Liver (tissue), 9 donors: ENCODE measurements around the gene TINAGL1. TPM values are rescaled to one million over a fixed set of nuclear protein-coding genes. Genes with fewer than 3 reads are reported as not detected.

ENCODE experiments used
- DNase-seq: peaks from one replicate; pipeline ENCODE4 v3.0.0-alpha.2; 2017; ENCODE audit warnings: low spot score
- H3K27ac ChIP-seq, 2 donors: one replicate each; pipeline ENCODE4 v1.7.0; 2013; ENCODE audit warnings: inconsistent platforms in 2 of 2, low read length in 2 of 2, control low read depth in 1 of 2, low read depth in 1 of 2, mild to moderate bottlenecking in 1 of 2
- H3K27me3 ChIP-seq, 4 donors: one replicate each; pipeline versions ENCODE4 v1.6.1 to v1.7.0; 2013; ENCODE audit warnings: low read length in 3 of 4, inconsistent platforms in 1 of 4, mild to moderate bottlenecking in 1 of 4, moderate library complexity in 1 of 4; ENCODE audit not compliant: control insufficient read depth in 4 of 4, insufficient read depth in 4 of 4
- H3K36me3 ChIP-seq, 4 donors: one replicate each; pipeline versions ENCODE4 v1.6.1 to v1.7.0; 2013; ENCODE audit warnings: low read length in 3 of 4, mild to moderate bottlenecking in 3 of 4, low read depth in 1 of 4, moderate library complexity in 1 of 4; ENCODE audit not compliant: control insufficient read depth in 4 of 4, insufficient read depth in 3 of 4
- H3K4me1 ChIP-seq, 4 donors: one replicate each; pipeline versions ENCODE4 v1.6.1 to v1.7.0; 2013; ENCODE audit warnings: low read length in 3 of 4, mild to moderate bottlenecking in 3 of 4, moderate library complexity in 1 of 4; ENCODE audit not compliant: control insufficient read depth in 4 of 4, insufficient read depth in 4 of 4
- H3K4me3 ChIP-seq, 3 donors: one replicate each; pipeline versions ENCODE4 v1.6.1 to v1.7.0; 2013; ENCODE audit warnings: low read length in 3 of 3, control low read depth in 1 of 3, low read depth in 1 of 3, mild to moderate bottlenecking in 1 of 3
- H3K9ac ChIP-seq, 2 donors: one replicate each; pipeline ENCODE4 v1.7.0; 2013; ENCODE audit warnings: low read length in 2 of 2, mild to moderate bottlenecking in 2 of 2, moderate library complexity in 2 of 2, control low read depth in 1 of 2, low read depth in 1 of 2
- H3K9me3 ChIP-seq, 4 donors: one replicate each; pipeline versions ENCODE4 v1.6.1 to v1.7.0; 2013; ENCODE audit warnings: low read length in 3 of 4; ENCODE audit not compliant: control insufficient read depth in 4 of 4
- ATF3 ChIP-seq: IDR thresholded peaks from 2 replicates; pipeline ENCODE4 v1.6.1; 2016; ENCODE audit warnings: antibody characterized with exemption
- CTCF ChIP-seq: fragments of 150-350 bp; IDR thresholded peaks from 2 replicates; pipeline ENCODE4 v1.5.1; 2017; ENCODE audit warnings: improper control_type of control experiment, low read depth, low read length; ENCODE audit not compliant: missing input control
- EGR1 ChIP-seq, 2 donors: IDR thresholded peaks; 2 replicates each; pipeline ENCODE4 v1.6.1; 2016 to 2018; ENCODE audit warnings: antibody characterized with exemption in 2 of 2, low read depth in 2 of 2
- FOXA1 ChIP-seq: IDR thresholded peaks from 2 replicates; pipeline ENCODE4 v1.6.1; 2016; ENCODE audit warnings: antibody characterized with exemption
- FOXA2 ChIP-seq: IDR thresholded peaks from 2 replicates; pipeline ENCODE4 v1.6.1; 2016; ENCODE audit warnings: antibody characterized with exemption
- GABPA ChIP-seq, 2 donors: IDR thresholded peaks in 1 of 2; conservative IDR thresholded peaks in 1 of 2; 2 replicates each; pipeline ENCODE4 v1.6.1; 2016; ENCODE audit warnings: antibody characterized with exemption in 2 of 2, mild to moderate bottlenecking in 1 of 2, moderate library complexity in 1 of 2
- HNF4A ChIP-seq, 2 donors: conservative IDR thresholded peaks; 2 replicates each; pipeline ENCODE4 v1.6.1; 2016; ENCODE audit warnings: antibody characterized with exemption in 2 of 2, mild to moderate bottlenecking in 2 of 2
- HNF4G ChIP-seq: IDR thresholded peaks from 2 replicates; pipeline ENCODE4 v1.6.1; 2016; ENCODE audit warnings: antibody characterized with exemption
- JUND ChIP-seq, 2 donors: IDR thresholded peaks; 2 replicates each; pipeline ENCODE4 v1.6.1; 2016; ENCODE audit warnings: antibody characterized with exemption in 2 of 2
- MAX ChIP-seq: IDR thresholded peaks from 2 replicates; pipeline ENCODE4 v1.6.1; 2016; ENCODE audit warnings: antibody characterized with exemption
- NR2F2 ChIP-seq: IDR thresholded peaks from 2 replicates; pipeline ENCODE4 v1.6.1; 2016; ENCODE audit warnings: antibody characterized with exemption
- RAD21 ChIP-seq, 2 donors: IDR thresholded peaks; 2 replicates each; pipeline ENCODE4 v1.6.1; 2016; ENCODE audit warnings: antibody characterized with exemption in 2 of 2, mild to moderate bottlenecking in 2 of 2
- REST ChIP-seq: IDR thresholded peaks from 2 replicates; pipeline ENCODE4 v1.6.1; 2016; ENCODE audit warnings: antibody characterized with exemption, mild to moderate bottlenecking
- RXRA ChIP-seq, 2 donors: IDR thresholded peaks; 2 replicates each; pipeline ENCODE4 v1.6.1; 2017 to 2018; ENCODE audit warnings: antibody characterized with exemption in 2 of 2, mild to moderate bottlenecking in 1 of 2
- SP1 ChIP-seq: IDR thresholded peaks from 2 replicates; pipeline ENCODE4 v1.6.1; 2018; ENCODE audit warnings: antibody characterized with exemption, mild to moderate bottlenecking
- TAF1 ChIP-seq: conservative IDR thresholded peaks from 2 replicates; pipeline ENCODE4 v1.6.1; 2016; ENCODE audit warnings: antibody characterized with exemption, mild to moderate bottlenecking
- YY1 ChIP-seq: IDR thresholded peaks from 2 replicates; pipeline ENCODE4 v1.6.1; 2016; ENCODE audit warnings: antibody characterized with exemption, mild to moderate bottlenecking
- ZBTB33 ChIP-seq: IDR thresholded peaks from 2 replicates; pipeline ENCODE4 v1.6.1; 2016; ENCODE audit warnings: antibody characterized with exemption
- WGBS: extraction: QIAGEN DNeasy Blood & Tissue Kit; methylation state at CpG from one replicate; pipeline ENCODE4 v1.1.7; 2013; 5-methylcytosine and 5-hydroxymethylcytosine counted together
- polyA plus RNA-seq, 2 donors: library from polyadenylated mRNA; stranded (reverse) in 1 of 2; unstranded in 1 of 2; fragments of 200-250 nt in 1 of 2; fragments of >200 nt in 1 of 2; fragmentation: Nextera tagmentation in 1 of 2; extraction: Ambion mirVana in 1 of 2; gene quantifications; one replicate each; pipeline versions ENCODE4 v1.2.1 to v1.2.3, GENCODE V29; 2013 to 2015
- total RNA-seq, 2 donors: library from RNA; depleted of rRNA; stranded (reverse); fragments of >200 nt; gene quantifications; one replicate each; pipeline ENCODE4 v1.2.3, GENCODE V29; 2014
- donor health status: healthy.
- donor health status: healthy.
- donor health status: healthy.
- donor health status: healthy.
- donor health status: healthy.

The TINAGL1 gene
- total and polyA plus RNA-seq, 4 donors = 8.7 to 52.9 (median 25.6) TPM

- TF ChIP-seq ZBTB33 = no peak
- no peak for TF ChIP-seq RAD21 (IDR thresholded peaks at IDR 0.05)
- no peak for TF ChIP-seq JUND (IDR thresholded peaks at IDR 0.05)
- TF ChIP-seq SP1 = peak; percentile 34
- TF ChIP-seq HNF4A (conservative IDR thresholded peaks at IDR 0.05) = no peak
- no peak for TF ChIP-seq RXRA (IDR thresholded peaks at IDR 0.05)
These were observed 7.9 kb downstream of the TINAGL1 start (continued) for GRCh38 chr1:31583995-31584868.

GRCh38 chr1:31584869-31585735, 8.8 kb downstream of the TINAGL1 start:
- Histone ChIP-seq H3K4me1 (peaks cover 0 to 41% (median 13%) of the 10 kb centered on the region in 4 donors), H3K9ac (no peak overlapping the region)

More at GRCh38 chr1:31584869-31585735, 8.8 kb downstream of the TINAGL1 start:
- no peak overlapping the region for H3K27ac ChIP-seq
- TF ChIP-seq EGR1 (IDR thresholded peaks at IDR 0.05; ENCODE audit: low read depth in 2 of 2) (no peak), MAX (no peak), JUND (IDR thresholded peaks at IDR 0.05) (no peak), HNF4A (conservative IDR thresholded peaks at IDR 0.05) (no peak), FOXA1 (no peak), YY1 (no peak), NR2F2 (no peak), RXRA (IDR thresholded peaks at IDR 0.05) (no peak), ATF3 (no peak), TAF1 (no peak), FOXA2 (no peak), SP1 (no peak), ZBTB33 (no peak), RAD21 (IDR thresholded peaks at IDR 0.05) (no peak), HNF4G (no peak), CTCF (no peak), GABPA (IDR thresholded peaks at IDR 0.05 in 1 of 2, conservative IDR thresholded peaks at IDR 0.05 in 1 of 2) (no peak), REST (no peak)
- H3K4me3 ChIP-seq = no peak overlapping the region
- H3K27me3 ChIP-seq = no peaks in the 10 kb centered on the region
- DNase-seq = no peak
- 89% methylated on average over 27 of the region's 27 CpGs for WGBS
- no peaks in the 10 kb centered on the region for H3K36me3 ChIP-seq
- no peaks in the 10 kb centered on the region for H3K9me3 ChIP-seq
